ENCODE data around the gene AGPAT2. TPM values are rescaled to one million over a fixed set of nuclear protein-coding genes. Genes with fewer than 3 reads are reported as not detected.

The AGPAT2 gene
- total RNA-seq, 2 donors from 2014 or later = 33.4 to 39.8 TPM

GRCh38 chr9:136651860-136652259 lies 35.4 kb downstream of the AGPAT2 start:
- Mint-ChIP-seq H3K36me3 (ENCODE audit: low read depth) (no peaks in the 10 kb centered on the region), H3K4me3 (no peak overlapping the region), H3K4me1 (no peaks in the 10 kb centered on the region), H3K27ac (no peak overlapping the region), H3K27me3 (ENCODE audit: insufficient read depth) (no peaks in the 10 kb centered on the region), H3K9me3 (no peaks in the 10 kb centered on the region)
- H3K4me3 ChIP-seq (ENCODE audit: low read length) = no peak overlapping the region
- no peak for DNase-seq
- TF ChIP-seq CTCF (conservative IDR thresholded peaks at IDR 0.05) = no peak
- H3K9me3 ChIP-seq (ENCODE audit: control insufficient read depth, low read length) = no peaks in the 10 kb centered on the region
- no peak overlapping the region for H3K27ac ChIP-seq (ENCODE audit: low read depth, low read length)
- H3K4me1 ChIP-seq (ENCODE audit: control insufficient read depth, insufficient read depth, low read length) = no peaks in the 10 kb centered on the region
- no peaks in the 10 kb centered on the region for H3K36me3 ChIP-seq (ENCODE audit: control insufficient read depth, insufficient read depth, low read length)
- no peak overlapping the region for H3K9ac ChIP-seq (ENCODE audit: extremely low read depth, low read length, poor library complexity, severe bottlenecking)
- WGBS, 2 experiments (ENCODE audit: insufficient coverage in 1 of 2, insufficient read length in 1 of 2) = 95 to 99% methylated on average over 10 to 11 of the region's 11 CpGs
- no peaks in the 10 kb centered on the region for H3K27me3 ChIP-seq (ENCODE audit: control insufficient read depth, insufficient read depth, low read length, poor library complexity, severe bottlenecking)

GRCh38 chr9:136650648-136651047 lies 36.6 kb downstream of the AGPAT2 start:
- no peaks in the 10 kb centered on the region for H3K36me3 Mint-ChIP-seq (ENCODE audit: low read depth)
- H3K4me1 ChIP-seq (ENCODE audit: control insufficient read depth, insufficient read depth, low read length) = no peaks in the 10 kb centered on the region
- H3K36me3 ChIP-seq (ENCODE audit: control insufficient read depth, insufficient read depth, low read length) = no peaks in the 10 kb centered on the region
- H3K9ac ChIP-seq (ENCODE audit: extremely low read depth, low read length, poor library complexity, severe bottlenecking) = no peak overlapping the region
- H3K27me3 Mint-ChIP-seq (ENCODE audit: insufficient read depth) = no peaks in the 10 kb centered on the region
- WGBS, 2 experiments (ENCODE audit: insufficient coverage in 1 of 2, insufficient read length in 1 of 2) = 90 to 95% methylated on average over 10 of the region's 10 CpGs
- H3K27ac Mint-ChIP-seq = no peak overlapping the region
- no peaks in the 10 kb centered on the region for H3K9me3 Mint-ChIP-seq
- no peak for DNase-seq
- no peak for TF ChIP-seq CTCF (conservative IDR thresholded peaks at IDR 0.05)
- no peak overlapping the region for H3K27ac ChIP-seq (ENCODE audit: low read depth, low read length)
- no peaks in the 10 kb centered on the region for H3K4me1 Mint-ChIP-seq
- H3K27me3 ChIP-seq (ENCODE audit: control insufficient read depth, insufficient read depth, low read length, poor library complexity, severe bottlenecking) = no peaks in the 10 kb centered on the region
- H3K4me3 Mint-ChIP-seq = no peak overlapping the region
- H3K9me3 ChIP-seq (ENCODE audit: control insufficient read depth, low read length) = no peaks in the 10 kb centered on the region
- no peak overlapping the region for H3K4me3 ChIP-seq (ENCODE audit: low read length)

- H3K4me3 Mint-ChIP-seq = no peak overlapping the region
- Histone ChIP-seq H3K9ac (ENCODE audit: extremely low read depth, low read length, poor library complexity, severe bottlenecking) (no peak overlapping the region), H3K27ac (ENCODE audit: low read depth, low read length) (no peak overlapping the region), H3K27me3 (ENCODE audit: control insufficient read depth, insufficient read depth, low read length, poor library complexity, severe bottlenecking) (no peaks in the 10 kb centered on the region), H3K4me3 (ENCODE audit: low read length) (no peak overlapping the region), H3K9me3 (ENCODE audit: control insufficient read depth, low read length) (no peaks in the 10 kb centered on the region), H3K4me1 (ENCODE audit: control insufficient read depth, insufficient read depth, low read length) (no peaks in the 10 kb centered on the region), H3K36me3 (ENCODE audit: control insufficient read depth, insufficient read depth, low read length) (no peaks in the 10 kb centered on the region)
- DNase-seq = no peak
- WGBS, 2 experiments (ENCODE audit: insufficient coverage in 1 of 2, insufficient read length in 1 of 2) = 97 to 98% methylated on average over 6 of the region's 8 CpGs
- TF ChIP-seq CTCF (conservative IDR thresholded peaks at IDR 0.05) = no peak
- no peaks in the 10 kb centered on the region for H3K36me3 Mint-ChIP-seq (ENCODE audit: low read depth)
- no peaks in the 10 kb centered on the region for H3K4me1 Mint-ChIP-seq
- H3K27ac Mint-ChIP-seq = no peak overlapping the region
- no peaks in the 10 kb centered on the region for H3K9me3 Mint-ChIP-seq
- H3K27me3 Mint-ChIP-seq (ENCODE audit: insufficient read depth) = no peaks in the 10 kb centered on the region
Measured at GRCh38 chr9:136650021-136650420, 37.2 kb downstream of the AGPAT2 start.

Data from endodermal cell (in vitro differentiated cells).